ENCODE results near the gene TRPC4AP.

- TF ChIP-seq CTCF (IDR thresholded peaks at IDR 0.05) (no peak), POLR2A (IDR thresholded peaks at IDR 0.05) (no peak), POLR2AphosphoS5 (IDR thresholded peaks at IDR 0.05; ENCODE audit: insufficient read depth in 1 of 2, low read depth in 1 of 2) (no peak)
Observed at GRCh38 chr20:34996243-34997028, 96.2 kb downstream of the TRPC4AP start.
